CD4-positive, alpha-beta T cell treated with Interleukin-12 subunit alpha and Interleukin-12 subunit beta, for 1 hour (primary cell): ENCODE results near the gene LIMD2.

Source experiments
- DNase-seq: peaks from one replicate; pipeline ENCODE4 v3.0.0-alpha.2; 2020

The LIMD2 gene

GRCh38 chr17:63700528-63701455, 867 bp upstream of the LIMD2 start:
- peak; percentile 66 for DNase-seq

GRCh38 chr17:63698886-63699637, 863 bp downstream of the LIMD2 start:
- peak; percentile 94 for DNase-seq

DNA sequence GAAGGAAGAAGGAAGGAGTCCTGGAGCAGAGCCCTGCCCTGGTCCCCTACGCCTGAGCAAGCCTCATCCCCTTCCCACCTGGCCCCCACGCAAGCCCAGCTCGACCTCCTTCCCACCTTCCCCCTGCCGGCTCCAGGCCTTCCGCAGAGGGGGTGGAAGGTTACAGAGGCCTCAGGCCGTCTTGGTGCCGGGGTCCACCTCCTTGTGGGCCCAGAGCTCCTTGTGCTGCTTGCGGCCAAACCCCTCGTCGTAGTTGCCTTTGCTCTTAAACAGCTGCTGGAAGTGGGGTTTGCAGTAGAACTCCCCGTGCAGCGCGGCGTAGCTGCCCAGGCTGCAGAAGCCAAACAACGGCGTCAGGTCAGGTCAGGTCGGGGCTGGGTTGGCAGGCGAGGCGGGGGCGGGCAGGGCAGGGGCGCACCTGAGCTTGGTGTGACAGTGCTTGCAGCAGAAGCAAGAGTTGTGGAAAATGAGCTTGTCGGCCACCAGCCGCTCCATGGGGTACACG, 1.5 kb downstream of the LIMD2 start:
- no peak for DNase-seq

GRCh38 chr17:63697341-63698286, 2.3 kb downstream of the LIMD2 start:
- DNase-seq = peak; percentile 88

- peak; percentile 65 for DNase-seq
These were observed 3.5 kb downstream of the LIMD2 start for GRCh38 chr17:63696381-63696961.

DNA sequence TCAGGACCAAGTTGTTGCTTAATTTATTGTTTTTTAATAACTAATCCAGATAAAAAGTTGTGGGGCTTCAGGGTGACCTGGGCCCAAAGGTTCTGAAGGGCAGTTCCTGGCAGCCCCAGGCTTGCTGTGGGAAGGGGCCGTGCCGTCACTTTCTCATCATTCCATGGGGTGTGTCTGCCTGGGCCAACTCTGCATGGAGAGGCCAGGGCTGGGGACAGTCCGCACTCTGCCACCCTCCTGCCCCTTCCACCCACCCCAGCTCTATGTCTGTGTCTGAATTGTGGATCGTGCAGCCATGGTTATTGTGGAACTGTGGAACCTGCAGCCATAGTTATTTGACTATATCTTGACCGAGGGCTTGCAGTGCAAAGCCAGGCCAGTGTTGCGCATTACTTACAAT, 4.0 kb downstream of the LIMD2 start:
- DNase-seq = no peak

DNA sequence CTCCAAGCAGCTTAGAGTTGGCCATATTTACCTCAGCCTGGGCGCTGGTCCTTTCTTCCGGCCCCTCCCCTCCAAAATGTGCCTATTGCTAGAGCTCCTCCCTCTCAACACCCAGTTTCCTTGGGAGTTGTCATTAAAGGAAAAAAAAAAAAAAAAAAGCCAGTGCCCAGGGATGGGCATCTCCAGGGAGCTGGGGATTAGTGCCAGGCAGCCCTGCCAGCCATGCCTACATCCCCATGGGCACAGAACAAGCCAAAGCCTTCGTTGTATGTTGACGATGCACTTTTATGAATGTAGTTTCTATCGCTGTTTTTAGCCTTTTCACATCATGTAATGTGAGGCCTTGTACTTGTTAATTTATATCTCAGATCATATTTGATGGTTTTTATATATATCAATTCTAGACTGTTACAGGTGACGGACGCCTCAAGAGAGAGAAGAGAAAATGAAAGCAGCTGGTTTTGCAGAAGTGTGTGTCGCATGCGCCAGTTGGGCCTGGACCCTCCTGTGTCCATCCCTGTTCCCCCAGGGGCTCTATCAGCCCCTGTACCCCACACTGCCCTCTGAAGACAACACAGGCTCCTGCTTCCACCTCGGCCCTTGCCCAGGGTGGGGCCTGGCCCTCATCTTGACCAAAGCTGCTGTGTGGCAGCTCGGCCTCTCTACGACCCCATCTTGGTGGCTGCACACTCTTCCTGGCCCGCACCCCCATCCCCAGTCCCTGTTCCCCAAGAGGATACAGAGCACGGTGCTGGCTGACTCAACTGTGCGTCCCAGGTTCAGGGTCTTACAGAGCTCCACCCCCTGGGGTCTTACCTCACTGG, 4.8 kb downstream of the LIMD2 start:
- DNase-seq = peak; percentile 41

DNA sequence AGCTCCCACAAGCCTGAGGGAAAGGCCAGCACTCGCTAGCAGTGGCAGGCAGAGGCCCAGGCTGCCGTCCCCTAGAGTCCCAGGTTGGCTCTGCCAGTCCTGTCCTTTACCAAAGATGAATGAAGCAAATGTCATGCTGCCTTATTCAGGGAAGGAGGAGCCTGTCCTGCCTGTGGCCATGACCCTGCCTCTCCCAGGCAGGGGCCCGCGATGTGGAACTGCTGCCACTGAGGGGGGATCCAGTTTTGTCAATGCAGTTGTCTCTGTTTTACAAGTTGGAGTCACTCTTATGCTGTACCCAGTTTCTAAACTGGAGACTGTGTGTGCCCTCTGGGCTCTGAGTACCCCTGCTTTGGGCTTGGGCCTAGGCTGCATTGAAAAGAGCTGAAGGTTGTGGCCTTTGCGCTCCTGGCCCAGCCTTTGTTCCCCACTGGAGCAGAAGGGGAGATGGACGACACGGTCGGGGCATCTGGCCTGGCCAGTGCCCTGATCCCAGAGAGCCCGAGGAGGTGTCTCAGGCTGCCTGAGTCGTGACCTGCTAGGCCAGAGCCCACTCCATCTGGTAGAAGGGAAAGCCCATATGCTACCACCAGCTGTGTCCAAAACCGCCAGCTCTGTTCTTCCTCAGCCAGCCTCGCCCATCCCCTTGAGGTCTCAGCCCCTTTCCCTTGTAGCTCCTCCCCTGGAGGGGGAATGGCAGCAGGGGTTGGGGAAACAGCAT, 5.5 kb downstream of the LIMD2 start:
- peak; percentile 52 for DNase-seq

GRCh38 chr17:63693411-63694113, 6.4 kb downstream of the LIMD2 start:
- no peak for DNase-seq

DNA sequence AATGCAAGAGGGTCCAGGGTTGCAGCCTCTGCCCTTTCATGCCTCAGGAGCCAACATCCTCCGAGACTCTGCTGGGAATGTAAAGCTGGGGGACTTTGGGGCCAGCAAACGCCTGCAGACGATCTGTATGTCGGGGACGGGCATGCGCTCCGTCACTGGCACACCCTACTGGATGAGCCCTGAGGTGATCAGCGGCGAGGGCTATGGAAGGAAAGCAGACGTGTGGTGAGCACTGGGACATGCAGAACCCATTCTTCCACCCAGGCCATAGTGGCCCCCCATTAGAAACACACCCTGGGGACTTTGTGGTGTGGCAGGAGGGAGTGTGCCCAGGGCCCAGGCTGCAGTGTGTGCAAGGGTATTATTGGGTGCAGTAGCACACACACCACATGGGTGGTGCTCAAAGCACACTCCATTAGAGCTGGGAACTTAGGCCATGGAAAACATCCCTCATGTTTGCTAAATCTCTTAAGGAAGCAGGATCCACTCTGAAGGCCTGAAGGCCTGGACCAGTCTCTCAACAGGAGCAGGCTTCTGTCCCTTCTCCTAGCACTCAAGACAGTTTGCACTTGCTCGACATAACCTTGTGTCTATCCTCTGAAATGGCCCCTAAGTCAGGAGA, 7.6 kb downstream of the LIMD2 start:
- DNase-seq = no peak

DNA sequence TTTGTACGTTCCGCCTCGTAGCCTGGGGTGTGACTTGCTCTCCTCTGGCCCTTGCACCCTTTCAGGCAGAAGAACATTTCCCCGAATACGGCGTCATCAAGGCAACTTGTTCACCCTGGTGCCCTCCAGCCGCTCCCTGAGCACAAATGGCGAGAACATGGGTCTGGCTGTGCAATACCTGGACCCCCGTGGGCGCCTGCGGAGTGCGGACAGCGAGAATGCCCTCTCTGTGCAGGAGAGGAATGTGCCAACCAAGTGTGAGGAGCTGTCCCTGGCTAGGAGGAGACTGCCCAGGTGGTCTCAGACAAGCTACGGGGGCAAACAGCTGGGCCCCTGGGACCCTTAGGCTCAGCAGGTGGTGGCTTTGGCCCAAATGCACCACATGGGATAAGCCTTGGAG, 10.4 kb downstream of the LIMD2 start:
- no peak for DNase-seq

GRCh38 chr17:63688396-63689020, 11.4 kb downstream of the LIMD2 start:
- no peak for DNase-seq

DNA sequence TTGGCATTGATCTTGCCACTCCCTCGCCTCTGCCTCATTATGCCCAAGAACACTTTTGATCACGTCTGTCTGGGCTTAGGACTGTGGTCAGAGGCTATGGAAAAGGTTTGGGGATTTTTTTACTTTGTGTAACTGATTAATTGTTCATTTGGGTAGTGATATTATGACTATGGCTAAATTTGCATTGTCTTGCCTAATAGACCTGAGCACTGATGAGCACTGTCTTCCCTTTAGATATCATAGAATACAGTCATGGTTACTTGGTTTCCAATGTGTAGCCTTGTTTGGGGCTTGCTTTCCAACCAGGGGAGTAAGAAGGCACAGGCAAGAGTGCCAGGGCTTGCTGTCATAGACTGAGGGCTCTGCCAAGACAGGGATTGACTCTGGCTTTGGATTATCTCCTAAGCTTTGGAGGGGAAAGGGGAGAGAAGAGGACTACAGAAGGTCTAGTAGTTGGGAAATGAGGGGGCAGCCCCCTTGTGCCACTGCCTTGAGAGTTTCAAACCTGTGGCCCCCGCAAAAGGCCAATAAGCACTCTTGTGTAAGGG, 13.7 kb downstream of the LIMD2 start:
- DNase-seq = no peak

- DNase-seq = no peak
These were observed 14.3 kb downstream of the LIMD2 start for GRCh38 chr17:63685578-63685977.

GRCh38 chr17:63685041-63685440, 14.9 kb downstream of the LIMD2 start:
- no peak for DNase-seq

DNA sequence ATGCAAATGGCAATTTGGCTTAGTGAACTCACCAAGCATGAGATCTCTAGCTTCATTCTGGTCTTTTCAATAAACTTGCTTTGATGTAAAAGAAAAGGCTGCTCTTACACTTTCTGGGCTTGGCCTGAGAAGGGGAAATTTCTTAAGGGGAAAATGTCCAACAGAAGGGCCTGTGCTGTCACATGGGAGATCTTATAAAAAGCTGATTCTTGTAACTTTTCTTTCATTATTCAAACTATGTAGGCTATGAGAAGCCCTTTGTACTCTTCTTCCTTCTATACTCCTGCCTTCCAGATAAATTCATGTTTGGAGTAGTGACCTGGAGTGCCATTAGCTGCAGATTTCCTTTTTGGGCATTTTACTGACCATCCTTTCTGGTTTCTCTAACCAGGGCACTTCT, 16.9 kb downstream of the LIMD2 start:
- no peak for DNase-seq

DNA sequence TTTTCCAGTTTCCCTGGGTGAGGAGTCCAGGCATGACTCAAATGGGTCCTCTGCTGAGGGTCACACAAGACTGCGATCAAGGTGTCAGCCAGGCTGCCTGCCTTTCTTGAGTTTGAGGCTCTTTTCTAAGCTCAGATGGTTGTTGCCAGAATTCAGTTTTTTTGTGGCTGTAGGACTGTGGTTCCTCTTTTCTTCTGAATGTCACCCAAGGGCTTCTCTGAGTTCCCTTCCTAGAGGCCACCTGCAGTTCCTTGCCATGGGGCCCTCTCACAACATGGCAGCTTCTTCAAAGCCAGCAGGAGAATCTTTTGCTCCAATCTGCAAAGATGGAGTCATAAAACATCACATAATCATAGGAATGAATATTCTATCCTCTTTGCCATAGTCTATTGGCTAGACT, 17.5 kb downstream of the LIMD2 start:
- no peak for DNase-seq

GRCh38 chr17:63681530-63681929, 18.4 kb downstream of the LIMD2 start:
- no peak for DNase-seq

GRCh38 chr17:63680700-63681099, 19.2 kb downstream of the LIMD2 start:
- no peak for DNase-seq
